GM12878 (cell line): ENCODE results near the gene CNTRL. TPM values are rescaled to one million over a fixed set of nuclear protein-coding genes. Genes with fewer than 3 reads are reported as not detected.

Source experiments
- ATAC-seq: fragments of 200-7000 bp; cut with Tn5 transposase; 3 replicates; pipeline ENCODE4 v1.9.1; 2020; ENCODE audit warnings: mild to moderate bottlenecking, moderate library complexity
- BruUV-seq: library from RNA; stranded (reverse); fragments of 400-500 nt; replicated peaks from 2 replicates; lab custom pipeline; 2021; lab: Mats Ljungman, UMichigan
- CTCF ChIA-PET: fragments of 300-600 bp; sonication (Branson Sonifier 250); formaldehyde crosslinking; extraction: SDS; loops from one replicate; lab custom pipeline; 2021; ENCODE audit warnings: inconsistent platforms; lab: Yijun Ruan, JAX
- POLR2A ChIA-PET: fragments of 350-600 bp; formaldehyde crosslinking; extraction: SDS; loops from one replicate; lab custom pipeline; 2021; ENCODE audit warnings: inconsistent platforms; lab: Charles Lee
- RAD21 ChIA-PET: fragments of 300-600 bp; sonication (Branson Sonifier 250); formaldehyde crosslinking; loops from one replicate; lab custom pipeline; 2023; ENCODE audit warnings: antibody characterized with exemption; ENCODE audit not compliant: unreplicated experiment; lab: Charles Lee
- SMC1A ChIA-PET: fragments of 300-600 bp; sonication (Branson Sonifier 250); formaldehyde crosslinking; loops from one replicate; lab custom pipeline; 2023; ENCODE audit not compliant: unreplicated experiment, uncharacterized antibody; lab: Charles Lee
- DNase-seq: peaks from one replicate; pipeline ENCODE4 v3.0.0-alpha.2; 2011; ENCODE audit warnings: low read depth, low spot score
- FAIRE-seq: peaks from 3 replicates; lab custom pipeline; 2011; peaks lifted over from hg19 to GRCh38; lab: Jason Lieb, UNC
- H2AFZ ChIP-seq: 2 replicates; pipeline ENCODE4 v1.6.0; 2011; ENCODE audit warnings: low read depth, low read length, control low read depth; ENCODE audit not compliant: control insufficient read depth
- H3K27ac ChIP-seq: 2 replicates; pipeline ENCODE4 v1.5.1; 2011; ENCODE audit warnings: control low read depth; ENCODE audit not compliant: control insufficient read depth, insufficient read depth
- H3K27me3 ChIP-seq, 2 experiments: replicated peaks in 1 of 2; 2 replicates each; pipeline versions ENCODE4 v1.6.0 to v1.6.1; 2011; ENCODE audit warnings: low read length in 1 of 2; ENCODE audit not compliant: control insufficient read depth in 2 of 2, insufficient read depth in 2 of 2
- H3K36me3 ChIP-seq, 2 experiments: 2 replicates each; pipeline ENCODE4 v1.5.1; 2011; ENCODE audit warnings: low read length in 1 of 2; ENCODE audit not compliant: control insufficient read depth in 2 of 2, insufficient read depth in 2 of 2
- H3K4me1 ChIP-seq: 2 replicates; pipeline ENCODE4 v1.6.1; 2011; ENCODE audit warnings: mild to moderate bottlenecking, low read length, moderate library complexity, mixed read lengths; ENCODE audit not compliant: control insufficient read depth, insufficient read depth
- H3K4me2 ChIP-seq: 2 replicates; pipeline ENCODE4 v1.6.0; 2011; ENCODE audit warnings: control low read depth; ENCODE audit not compliant: control insufficient read depth, insufficient read depth
- H3K4me3 ChIP-seq: fragments of 200-600 bp; sonication (generic); 2 replicates; pipeline ENCODE4 v1.5.1; 2016
- H3K79me2 ChIP-seq: 2 replicates; pipeline ENCODE4 v1.6.0; 2011; ENCODE audit warnings: low read length; ENCODE audit not compliant: control insufficient read depth, insufficient read depth
- H3K9ac ChIP-seq: 2 replicates; pipeline ENCODE4 v1.8.0; 2011; ENCODE audit warnings: low read length, control low read depth, mixed read lengths; ENCODE audit not compliant: control insufficient read depth, insufficient read depth
- H3K9me3 ChIP-seq: replicated peaks from 3 replicates; pipeline ENCODE4 v1.5.1; 2011; ENCODE audit warnings: mild to moderate bottlenecking, low read length; ENCODE audit not compliant: control insufficient read depth, insufficient read depth
- H4K20me1 ChIP-seq: 2 replicates; pipeline ENCODE4 v1.6.0; 2011; ENCODE audit not compliant: control insufficient read depth, insufficient read depth
- BMI1 ChIP-seq: fragments of 450-650 bp; IDR thresholded peaks from 2 replicates; pipeline ENCODE4 v1.6.1; 2016; ENCODE audit warnings: mild to moderate bottlenecking, moderate library complexity, borderline replicate concordance
- BRCA1 ChIP-seq: IDR thresholded peaks from 2 replicates; pipeline ENCODE4 v1.6.1; 2011; ENCODE audit warnings: low read depth, low read length, improper control_type of control experiment
- CEBPB ChIP-seq, 2 experiments: fragments of 150-350 bp in 1 of 2; IDR thresholded peaks; 2 replicates each; pipeline ENCODE4 v1.6.1; 2012 to 2014; ENCODE audit warnings: low read depth in 2 of 2, low read length in 2 of 2, borderline replicate concordance in 1 of 2, inconsistent platforms in 1 of 2
- EP300 ChIP-seq, 2 experiments: fragments of 150-350 bp in 1 of 2; IDR thresholded peaks; 2 replicates each; pipeline ENCODE4 v1.6.1; 2011 to 2012; ENCODE audit warnings: low read depth in 2 of 2, low read length in 2 of 2, borderline replicate concordance in 1 of 2, improper control_type of control experiment in 1 of 2, inconsistent platforms in 1 of 2; ENCODE audit not compliant: control insufficient read depth in 1 of 2
- FOXM1 ChIP-seq: IDR thresholded peaks from 2 replicates; pipeline ENCODE4 v1.6.1; 2012; ENCODE audit warnings: low read depth, mild to moderate bottlenecking, inconsistent platforms, low read length, moderate library complexity
- MYB ChIP-seq: fragments of 150-350 bp; IDR thresholded peaks from 2 replicates; pipeline ENCODE4 v1.6.1; 2014; ENCODE audit warnings: mild to moderate bottlenecking, low read depth, low read length, borderline replicate concordance
- POLR2AphosphoS2 ChIP-seq: IDR thresholded peaks from 2 replicates; pipeline ENCODE4 v1.6.1; 2011; ENCODE audit warnings: low read depth, mild to moderate bottlenecking, low read length, improper control_type of control experiment, moderate library complexity
- POU2F2 ChIP-seq: IDR thresholded peaks from 3 replicates; pipeline ENCODE4 v1.6.1; 2011; ENCODE audit warnings: low read depth, mild to moderate bottlenecking, low read length, borderline replicate concordance
- RB1 ChIP-seq: fragments of 450-650 bp; formaldehyde crosslinking; IDR thresholded peaks from 2 replicates; pipeline ENCODE4 v1.6.1; 2017; ENCODE audit warnings: mild to moderate bottlenecking, borderline replicate concordance
- SIN3A ChIP-seq: IDR thresholded peaks from 2 replicates; pipeline ENCODE4 v1.6.1; 2012; ENCODE audit warnings: low read depth, low read length, improper control_type of control experiment
- ZBTB4 ChIP-seq: fragments of 450-650 bp; formaldehyde crosslinking; IDR thresholded peaks from 2 replicates; pipeline ENCODE4 v1.4.0; 2022; ENCODE audit warnings: mild to moderate bottlenecking, moderate library complexity
- ZSCAN29 ChIP-seq: fragments of 450-650 bp; IDR thresholded peaks from 2 replicates; pipeline ENCODE4 v1.6.1; 2017; ENCODE audit warnings: mild to moderate bottlenecking, moderate library complexity
- WGBS: methylation state at CpG from one replicate; pipeline ENCODE4 v1.1.6; 2016; ENCODE audit warnings: low lambda C conversion rate; ENCODE audit not compliant: insufficient replicate concordance, insufficient coverage; ENCODE audit errors: missing lambda C conversion rate; 5-methylcytosine and 5-hydroxymethylcytosine counted together
- in situ Hi-C: fragments of 300-500 bp; cut with MboI; formaldehyde crosslinking; loops from 9 replicates; pipeline ENCODE4 v1.14.3; 2018; ENCODE audit warnings: mixed read lengths
- intact Hi-C: fragments of 100-400 bp; cut with micrococcal nuclease; formaldehyde crosslinking; loops from one replicate; pipeline ENCODE4 v1.14.2; 2022; ENCODE audit not compliant: unreplicated experiment
- polyA plus RNA-seq, 11 experiments: library from polyadenylated mRNA; depleted of rRNA in 4 of 11; unstranded in 6 of 11; stranded (reverse) in 5 of 11; fragments of >200 nt; fragmentation: Nextera tagmentation in 4 of 11; fragmentation: Illumina TruSeq in 1 of 11; extraction: Ambion mirVana in 4 of 11; extraction: Trizol in 1 of 11; gene quantifications; 1 replicate in 1 of 11; 2 replicates in 10 of 11; pipeline versions ENCODE4 v1.2.1 to v1.2.3, GENCODE V29; 2011 to 2016; ENCODE audit warnings: inconsistent platforms in 2 of 11, missing spikeins in 2 of 11, low read depth in 1 of 11
- total RNA-seq, 4 experiments: library from RNA; depleted of rRNA in 3 of 4; stranded (reverse); fragments of >200 nt in 3 of 4; fragmentation: Illumina TruSeq in 1 of 4; extraction: Trizol in 1 of 4; gene quantifications; 2 replicates each; pipeline versions ENCODE4 v1.2.1 to v1.2.3, GENCODE V29; 2013 to 2021

CNTRL gene
- total and polyA plus RNA-seq, 10 of the 15 experiments (the other 5 are each of a cell fraction or from before 2014, with no cell fraction given): 20.0 to 65.4 (median 38.8) TPM

- Histone ChIP-seq H2AFZ (no peak overlapping the region), H3K9me3 (no peaks in the 10 kb centered on the region; the same call in 1 of the 3 replicates), H3K9ac (no peak overlapping the region), H4K20me1 (no peaks in the 10 kb centered on the region), H3K79me2 (no peaks in the 10 kb centered on the region), H3K27ac (no peak overlapping the region), H3K4me1 (no peaks in the 10 kb centered on the region), H3K36me3 (peaks cover 3 to 26% of the 10 kb centered on the region in 2 experiments), H3K27me3 (no peaks in the 10 kb centered on the region), H3K4me2 (no peak overlapping the region), H3K4me3 (no peak overlapping the region)
- CTCF ChIA-PET: interaction anchor here (0.8 to 1.2 kb wide), 5 partner anchors 12 to 113 kb away, joined by 3 to 4 read pairs (median 3); no protein-coding TSS in a partner anchor
- no TSS peak for BruUV-seq
- no peak for TF ChIP-seq BMI1
- TF ChIP-seq RB1: no peak
- no peak for TF ChIP-seq EP300 (IDR thresholded peaks at IDR 0.05; ENCODE audit: borderline replicate concordance in 1 of 2, control insufficient read depth in 1 of 2, low read depth in 2 of 2, low read length in 2 of 2)
- DNase-seq (no peak), FAIRE-seq (no peak), ATAC-seq (no peak)
- RAD21 ChIA-PET: no interaction called here
- in situ Hi-C loops: no loop called here
- intact Hi-C loops: no loop called here
- POLR2A ChIA-PET: interaction anchor here (0.9 kb wide), 1 partner anchor 28 kb away, joined by 3 read pairs; no protein-coding TSS in a partner anchor
- SMC1A ChIA-PET: interaction anchor here (0.8 to 1.3 kb wide), 3 partner anchors 12 to 95 kb away, joined by 3 to 5 read pairs (median 4); no protein-coding TSS in a partner anchor
These were observed 20.3 kb downstream of the CNTRL start for GRCh38 chr9:121095057-121095456.

DNA sequence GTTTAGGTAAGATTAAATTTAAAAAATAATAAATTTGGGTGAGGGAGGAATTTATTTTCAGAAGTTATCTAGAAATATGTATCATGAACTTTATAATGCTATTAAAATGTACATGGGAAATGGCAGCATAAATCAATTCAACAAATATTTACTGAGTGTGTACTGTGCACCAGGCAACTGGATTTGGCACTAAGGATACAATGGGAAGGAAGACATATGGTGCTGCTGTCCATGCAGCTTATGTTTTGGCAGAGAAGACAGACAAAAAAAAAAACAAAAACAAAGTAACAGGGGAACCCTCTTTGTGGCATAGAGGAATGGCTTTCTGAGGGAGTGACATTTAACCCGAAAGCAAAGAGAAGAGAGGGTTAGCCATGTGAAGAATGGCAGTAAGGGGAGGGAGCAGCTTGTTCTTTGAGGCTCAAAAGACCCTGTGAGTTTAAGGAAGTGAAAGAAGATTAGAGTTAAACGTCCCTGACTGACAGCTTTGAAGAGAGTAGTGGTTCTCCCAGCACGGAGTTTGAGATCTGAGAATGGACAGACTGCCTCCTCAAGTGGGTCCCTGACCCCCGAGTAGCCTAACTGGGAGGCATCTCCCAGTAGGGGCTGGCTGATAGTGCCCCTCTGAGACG lies 23.9 kb downstream of the CNTRL start:
- WGBS: 31% methylated on average over 5 of the region's 5 CpGs
- no peak for TF ChIP-seq FOXM1
- no peak for TF ChIP-seq POU2F2
- no peak for TF ChIP-seq SIN3A
- no peak for TF ChIP-seq CEBPB (IDR thresholded peaks at IDR 0.05; ENCODE audit: borderline replicate concordance in 1 of 2, low read depth in 2 of 2, low read length in 2 of 2)
- no peak for TF ChIP-seq ZSCAN29
- TF ChIP-seq BRCA1: no peak
- no peak for TF ChIP-seq ZBTB4 (CRISPR knock-in tag)
- no peak for TF ChIP-seq POLR2AphosphoS2
- no peak for TF ChIP-seq MYB

More for the DNA sequence above, 23.9 kb downstream of the CNTRL start:
- H3K27me3 ChIP-seq: no peaks in the 10 kb centered on the region
- ATAC-seq: no peak
- no peaks in the 10 kb centered on the region for H3K79me2 ChIP-seq
- H3K27ac ChIP-seq: no peak overlapping the region
- BruUV-seq: no TSS peak
- H3K36me3 ChIP-seq: peaks cover 3 to 14% of the 10 kb centered on the region in 2 experiments
- CTCF ChIA-PET: interaction anchor here (0.6 to 1.2 kb wide), 5 partner anchors 10 to 1178 kb away, joined by 3 read pairs; no protein-coding TSS in a partner anchor
- no peak overlapping the region for H3K4me2 ChIP-seq
- H3K9ac ChIP-seq: no peak overlapping the region
- H3K9me3 ChIP-seq: no peaks in the 10 kb centered on the region; the same call in 1 of the 3 replicates
- no peak overlapping the region for H2AFZ ChIP-seq
- POLR2A ChIA-PET: interaction anchor here (1.6 kb wide), 1 partner anchor 24 kb away, joined by 5 read pairs; the partner anchor contains the start of gene CNTRL
- no peak for FAIRE-seq
- intact Hi-C loops (no loop called here), in situ Hi-C loops (no loop called here)
- H3K4me1 ChIP-seq: no peaks in the 10 kb centered on the region
- no peak for DNase-seq
- H3K4me3 ChIP-seq: no peak overlapping the region
- SMC1A ChIA-PET: interaction anchor here (0.7 to 4.1 kb wide), 6 partner anchors 13 to 31 kb away, joined by 3 to 22 read pairs (median 3); no protein-coding TSS in a partner anchor
- H4K20me1 ChIP-seq: no peaks in the 10 kb centered on the region
- RAD21 ChIA-PET: interaction anchor here (1.3 to 1.8 kb wide), 2 partner anchors 13 to 23 kb away, joined by 3 to 4 read pairs; no protein-coding TSS in a partner anchor
